Measurements from ENCODE around the gene EPHB1. TPM values are rescaled to one million over a fixed set of nuclear protein-coding genes. Genes with fewer than 3 reads are reported as not detected.

EPHB1 gene
- total RNA-seq, 4 donors from 2014 or later, result 0.08 to 1.1 (median 0.72) TPM

DNA sequence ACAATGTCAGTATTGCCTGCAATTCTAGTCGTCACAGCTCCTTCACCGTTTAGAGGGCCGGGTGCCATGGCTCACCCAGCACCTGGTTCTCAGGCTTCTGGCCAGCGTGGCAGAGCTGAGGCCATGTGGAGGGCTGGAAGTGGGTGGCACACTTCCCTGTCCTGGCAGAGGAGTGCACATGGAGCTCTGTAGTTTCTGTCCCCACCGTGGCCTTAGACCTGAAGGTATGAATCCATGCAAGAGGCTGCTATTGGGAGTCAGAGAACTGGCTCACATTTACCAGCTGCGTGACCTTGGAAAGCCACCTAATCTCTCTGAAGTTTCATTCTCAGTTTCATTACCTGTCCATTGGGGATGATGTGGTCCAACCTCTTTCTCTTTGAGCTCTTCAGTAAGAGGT is 22.2 kb downstream of the EPHB1 start:
- Histone ChIP-seq H3K4me3 (no peak overlapping the region), H3K27ac (no peak overlapping the region), H3K36me3 (no peaks in the 10 kb centered on the region), H3K27me3 (no peaks in the 10 kb centered on the region), H3K9me3 (no peaks in the 10 kb centered on the region), H3K4me1 (no peaks in the 10 kb centered on the region)
- intact Hi-C loops (cut with DNase I), result no loop called here
- no peak for TF ChIP-seq POLR2A (IDR thresholded peaks at IDR 0.05)
- TF ChIP-seq, protein P1, sequence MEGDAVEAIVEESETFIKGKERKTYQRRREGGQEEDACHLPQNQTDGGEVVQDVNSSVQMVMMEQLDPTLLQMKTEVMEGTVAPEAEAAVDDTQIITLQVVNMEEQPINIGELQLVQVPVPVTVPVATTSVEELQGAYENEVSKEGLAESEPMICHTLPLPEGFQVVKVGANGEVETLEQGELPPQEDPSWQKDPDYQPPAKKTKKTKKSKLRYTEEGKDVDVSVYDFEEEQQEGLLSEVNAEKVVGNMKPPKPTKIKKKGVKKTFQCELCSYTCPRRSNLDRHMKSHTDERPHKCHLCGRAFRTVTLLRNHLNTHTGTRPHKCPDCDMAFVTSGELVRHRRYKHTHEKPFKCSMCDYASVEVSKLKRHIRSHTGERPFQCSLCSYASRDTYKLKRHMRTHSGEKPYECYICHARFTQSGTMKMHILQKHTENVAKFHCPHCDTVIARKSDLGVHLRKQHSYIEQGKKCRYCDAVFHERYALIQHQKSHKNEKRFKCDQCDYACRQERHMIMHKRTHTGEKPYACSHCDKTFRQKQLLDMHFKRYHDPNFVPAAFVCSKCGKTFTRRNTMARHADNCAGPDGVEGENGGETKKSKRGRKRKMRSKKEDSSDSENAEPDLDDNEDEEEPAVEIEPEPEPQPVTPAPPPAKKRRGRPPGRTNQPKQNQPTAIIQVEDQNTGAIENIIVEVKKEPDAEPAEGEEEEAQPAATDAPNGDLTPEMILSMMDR (IDR thresholded peaks at IDR 0.05), result no peak
- WGBS, 2 donors, result 91 to 98% methylated on average over 4 to 6 of the region's 6 CpGs
- DNase-seq, result no peak

DNA sequence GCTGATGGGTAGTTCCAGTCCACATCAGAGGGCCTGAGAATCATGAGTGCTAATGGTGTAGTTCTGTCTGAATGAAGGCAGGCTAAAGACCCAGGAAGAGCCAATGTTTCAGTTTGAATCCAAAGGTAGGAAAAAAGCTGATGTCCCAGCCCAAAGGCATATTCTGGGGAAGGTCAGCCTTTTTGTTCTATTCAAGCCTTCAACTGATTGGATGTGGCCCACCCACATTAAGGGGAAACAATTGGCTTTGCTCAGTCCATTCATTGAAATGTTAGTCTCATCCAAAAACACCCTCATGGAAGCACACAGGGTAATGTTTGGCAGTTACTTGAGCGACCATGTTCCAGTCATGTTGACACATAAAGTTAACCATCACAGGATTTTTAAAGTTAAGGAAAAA is 25.9 kb downstream of the EPHB1 start:
- Histone ChIP-seq H3K27me3 (no peaks in the 10 kb centered on the region), H3K36me3 (no peaks in the 10 kb centered on the region), H3K4me1 (no peaks in the 10 kb centered on the region), H3K9me3 (no peaks in the 10 kb centered on the region), H3K27ac (no peak overlapping the region), H3K4me3 (no peak overlapping the region)
- DNase-seq, result no peak
- 82 to 100% methylated on average over 1 of the region's 1 CpG for WGBS, 2 donors
- intact Hi-C loops (cut with DNase I), result no loop called here
- TF ChIP-seq, protein P1 (IDR thresholded peaks at IDR 0.05), result no peak
- TF ChIP-seq POLR2A (IDR thresholded peaks at IDR 0.05), result no peak

GRCh38 chr3:134822090-134822489 is 27.0 kb downstream of the EPHB1 start:
- Histone ChIP-seq H3K36me3 (no peaks in the 10 kb centered on the region), H3K27ac (no peak overlapping the region), H3K4me1 (no peaks in the 10 kb centered on the region), H3K27me3 (no peaks in the 10 kb centered on the region), H3K9me3 (no peaks in the 10 kb centered on the region), H3K4me3 (no peak overlapping the region)
- DNase-seq, result no peak
- TF ChIP-seq POLR2A (IDR thresholded peaks at IDR 0.05), result no peak
- TF ChIP-seq, protein P1 (IDR thresholded peaks at IDR 0.05), result no peak
- 80% methylated on average over 3 to 4 of the region's 4 CpGs for WGBS, 2 donors
- intact Hi-C loops (cut with DNase I), result no loop called here

GRCh38 chr3:134823679-134824078 is 28.6 kb downstream of the EPHB1 start:
- Histone ChIP-seq H3K9me3 (no peaks in the 10 kb centered on the region), H3K4me3 (no peak overlapping the region), H3K36me3 (no peaks in the 10 kb centered on the region), H3K27me3 (no peaks in the 10 kb centered on the region), H3K4me1 (no peaks in the 10 kb centered on the region), H3K27ac (no peak overlapping the region)
- DNase-seq, result no peak
- no peak for TF ChIP-seq POLR2A (IDR thresholded peaks at IDR 0.05)
- TF ChIP-seq, protein P1 (IDR thresholded peaks at IDR 0.05), result no peak
- 70 to 84% methylated on average over 2 of the region's 2 CpGs for WGBS, 2 donors
- intact Hi-C loops (cut with DNase I), result no loop called here

- Histone ChIP-seq H3K4me3 (no peak overlapping the region), H3K36me3 (no peaks in the 10 kb centered on the region), H3K27me3 (no peaks in the 10 kb centered on the region), H3K9me3 (no peaks in the 10 kb centered on the region), H3K27ac (no peak overlapping the region), H3K4me1 (no peaks in the 10 kb centered on the region)
- intact Hi-C loops (cut with DNase I), result no loop called here
- no peak for DNase-seq
- TF ChIP-seq POLR2A (IDR thresholded peaks at IDR 0.05), result no peak
- TF ChIP-seq, protein P1 (IDR thresholded peaks at IDR 0.05), result no peak
- WGBS, 2 donors, result 100% methylated on average over 1 of the region's 1 CpG; no CpG with 5 or more reads in 1 of the 2 donors
These were observed 29.7 kb downstream of the EPHB1 start for GRCh38 chr3:134824791-134825190.

Data from esophagus squamous epithelium (tissue), 5 donors.